ENCODE data around the gene SIGLECL1. TPM values are rescaled to one million over a fixed set of nuclear protein-coding genes. Genes with fewer than 3 reads are reported as not detected.

The SIGLECL1 gene
- total RNA-seq, 1 experiment from 2014 or later = not detected

DNA sequence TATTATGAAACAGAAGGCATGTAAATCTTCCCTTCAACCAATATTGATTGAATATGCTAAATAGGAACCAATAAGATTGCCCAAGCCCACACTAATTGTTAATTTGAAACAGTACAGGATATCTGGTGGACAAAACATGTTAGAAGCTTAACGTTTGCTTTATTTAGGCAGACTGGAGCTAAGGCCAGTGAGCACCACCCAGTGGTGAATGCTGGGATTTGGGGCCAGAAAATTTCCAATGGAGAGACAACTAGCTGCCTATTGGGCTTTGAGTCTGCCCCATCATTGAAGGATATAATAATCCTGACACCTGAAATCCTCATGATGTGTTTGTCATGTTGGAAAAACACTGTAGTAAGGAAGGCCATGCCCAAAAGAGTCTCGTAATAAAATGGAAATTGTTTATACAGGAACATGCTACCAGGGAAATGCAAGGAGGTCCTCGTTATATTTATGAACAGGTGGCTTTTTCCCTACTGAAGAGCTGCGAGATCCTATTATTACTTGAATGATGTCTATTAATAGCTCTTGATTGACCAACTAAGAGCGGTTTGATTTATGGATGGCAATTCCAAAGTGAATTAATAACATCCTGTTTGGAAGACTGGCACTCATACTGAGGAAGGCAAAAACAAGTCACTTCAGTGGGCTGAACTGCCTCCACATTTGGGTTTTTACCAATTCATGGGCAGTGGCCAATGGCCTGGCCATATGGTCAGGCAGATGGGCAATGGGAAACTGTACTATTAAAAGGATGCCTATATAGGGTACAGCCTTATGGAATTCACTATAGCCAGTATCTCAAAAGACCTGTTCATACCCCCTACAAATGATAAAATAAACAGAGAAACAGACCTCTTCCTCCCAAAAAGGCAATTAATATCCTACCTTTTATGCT, 8.7 kb downstream of the SIGLECL1 start:
- Histone ChIP-seq H3K79me1 (ENCODE audit: insufficient read depth, low read depth, low read length, poor library complexity, severe bottlenecking) (no peaks in the 10 kb centered on the region), H2BK20ac (ENCODE audit: low read depth, low read length, poor library complexity, severe bottlenecking) (no peak overlapping the region), H3K27ac (ENCODE audit: insufficient read length, low read depth, low read length) (no peak overlapping the region), H3K79me2 (ENCODE audit: insufficient read depth, low read length) (no peaks in the 10 kb centered on the region), H2BK15ac (ENCODE audit: low read depth, low read length) (no peak overlapping the region), H3K23me2 (ENCODE audit: insufficient read length, low read depth, low read length, poor library complexity, severe bottlenecking) (no peaks in the 10 kb centered on the region), H3T11ph (ENCODE audit: low read length) (no peak overlapping the region), H3K27me3 (ENCODE audit: insufficient read depth, low read length) (no peaks in the 10 kb centered on the region), H2BK120ac (ENCODE audit: low read depth, low read length, poor library complexity, severe bottlenecking) (no peak overlapping the region), H4K20me1 (ENCODE audit: control insufficient read depth, insufficient read depth, insufficient read length) (no peaks in the 10 kb centered on the region), H3K4me1 (ENCODE audit: insufficient read depth, low read length) (peaks cover 2% of the 10 kb centered on the region; the same call in 1 of the 2 replicates), H3K9me3 (ENCODE audit: control insufficient read depth, low read depth, low read length) (no peaks in the 10 kb centered on the region), H4K91ac (ENCODE audit: insufficient read length, low read depth, low read length) (no peak overlapping the region), H2AK5ac (ENCODE audit: insufficient read length, low read length) (no peak overlapping the region), H3K4ac (ENCODE audit: low read depth, low read length) (no peak overlapping the region), H3K9ac (ENCODE audit: extremely low read depth, insufficient read length, low read length) (no peak overlapping the region), H2BK12ac (ENCODE audit: insufficient read length, low read depth, low read length) (no peak overlapping the region), H3K23ac (ENCODE audit: insufficient read length, low read depth, low read length) (no peak overlapping the region), H4K8ac (replicated peaks; ENCODE audit: insufficient read length, low read depth, low read length) (no peak overlapping the region), H3K56ac (ENCODE audit: insufficient read length, low read depth, low read length) (no peak overlapping the region), H3K4me2 (ENCODE audit: insufficient read depth, insufficient read length, low read length) (no peak overlapping the region), H4K5ac (ENCODE audit: insufficient read length, low read depth, low read length) (no peak overlapping the region), H2AFZ (ENCODE audit: low read length) (no peak overlapping the region), H2BK5ac (ENCODE audit: insufficient read length, low read length) (no peak overlapping the region), H3K14ac (ENCODE audit: insufficient read depth, low read length) (no peak overlapping the region), H3K18ac (ENCODE audit: insufficient read length, low read depth, low read length) (no peak overlapping the region)
- Mint-ChIP-seq H3K4me3 (no peak overlapping the region), H3K36me3 (ENCODE audit: insufficient read depth in 1 of 3, low read depth in 3 of 3) (peaks cover 0 to 4% (median 0%) of the 10 kb centered on the region in 3 experiments; a peak in 2 of 7 replicates), H3K27me3 (ENCODE audit: low read depth) (peaks cover 2% of the 10 kb centered on the region), H3K4me1 (peaks cover 12 to 14% of the 10 kb centered on the region in 2 experiments), H3K27ac (no peak overlapping the region), H3K9me3 (peaks cover under 1 to 4% of the 10 kb centered on the region in 2 experiments; a peak in 3 of 5 replicates)
- WGBS (ENCODE audit: extremely low coverage, insufficient read length, low lambda C conversion rate) = no CpG with 5 or more reads among the region's 5 CpGs
- DNase-seq = peak; percentile 54
- TF ChIP-seq CTCF (conservative IDR thresholded peaks at IDR 0.05) = peak; percentile 86

Data from H9 (cell line).